GM12891 (cell line): ENCODE measurements around the gene PIK3AP1.

Experiments used
- POLR2A ChIP-seq: IDR thresholded peaks from 2 replicates; pipeline ENCODE4 v1.6.1; 2011; ENCODE audit warnings: low read depth, low read length, control low read depth
- POLR2AphosphoS5 ChIP-seq: IDR thresholded peaks from 2 replicates; pipeline ENCODE4 v1.6.1; 2011; ENCODE audit warnings: low read depth, low read length, control low read depth
- TAF1 ChIP-seq: IDR thresholded peaks from 2 replicates; pipeline ENCODE4 v1.6.1; 2011; ENCODE audit warnings: low read depth, low read length, control low read depth

- TF ChIP-seq POLR2AphosphoS5: no peak
- TF ChIP-seq POLR2A: no peak
- no peak for TF ChIP-seq TAF1
Measured at GRCh38 chr10:96606216-96606615, 114.1 kb downstream of the PIK3AP1 start.
